WERI-Rb-1 (cell line): Measurements from ENCODE around the gene FOXD2.

Experiments used
- DNase-seq: peaks from one replicate; pipeline ENCODE4 v3.0.0-alpha.2; 2020
- H3K27ac ChIP-seq: fragments of 250-450 bp; sonication (Bioruptor Pico); 2 replicates; pipeline ENCODE4 v1.5.1; 2020; ENCODE audit warnings: mild to moderate bottlenecking, moderate library complexity
- H3K27me3 ChIP-seq: fragments of 250-450 bp; sonication (Bioruptor Pico); 2 replicates; pipeline ENCODE4 v1.5.1; 2021; ENCODE audit warnings: mild to moderate bottlenecking, low read depth, moderate library complexity; ENCODE audit not compliant: insufficient read depth, severe bottlenecking
- H3K36me3 ChIP-seq: fragments of 250-450 bp; sonication (Bioruptor Pico); 2 replicates; pipeline ENCODE4 v1.5.1; 2020; ENCODE audit warnings: mild to moderate bottlenecking, moderate library complexity
- H3K4me3 ChIP-seq: 2 replicates; pipeline ENCODE4 v1.5.1; 2011; ENCODE audit warnings: low read depth, mild to moderate bottlenecking, control low read depth, low read length
- H3K9me3 ChIP-seq: fragments of 250-450 bp; sonication (Bioruptor Pico); 2 replicates; pipeline ENCODE4 v1.5.1; 2021; ENCODE audit warnings: mild to moderate bottlenecking, moderate library complexity; ENCODE audit not compliant: severe bottlenecking
- CTCF ChIP-seq: IDR thresholded peaks from 2 replicates; pipeline ENCODE4 v1.5.1; 2011; ENCODE audit warnings: low read depth, mild to moderate bottlenecking, control low read depth, inconsistent platforms, low read length

The FOXD2 gene

GRCh38 chr1:47403321-47403910 lies 34.4 kb upstream of the FOXD2 start:
- Histone ChIP-seq H3K27me3 (no peaks in the 10 kb centered on the region), H3K9me3 (no peaks in the 10 kb centered on the region), H3K27ac (no peak overlapping the region), H3K4me3 (no peak overlapping the region), H3K36me3 (no peaks in the 10 kb centered on the region)
- DNase-seq, result no peak
- no peak for TF ChIP-seq CTCF

GRCh38 chr1:47405697-47406096 lies 32.1 kb upstream of the FOXD2 start:
- H3K9me3 ChIP-seq, result no peaks in the 10 kb centered on the region
- no peaks in the 10 kb centered on the region for H3K27me3 ChIP-seq
- H3K27ac ChIP-seq, result no peak overlapping the region
- no peak overlapping the region for H3K4me3 ChIP-seq
- H3K36me3 ChIP-seq, result no peaks in the 10 kb centered on the region
- DNase-seq, result no peak
- no peak for TF ChIP-seq CTCF

GRCh38 chr1:47406966-47407365 lies 30.9 kb upstream of the FOXD2 start:
- no peak for TF ChIP-seq CTCF
- Histone ChIP-seq H3K9me3 (no peaks in the 10 kb centered on the region), H3K4me3 (no peak overlapping the region), H3K36me3 (no peaks in the 10 kb centered on the region), H3K27me3 (no peaks in the 10 kb centered on the region), H3K27ac (no peak overlapping the region)
- no peak for DNase-seq

GRCh38 chr1:47407481-47407880 lies 30.4 kb upstream of the FOXD2 start:
- Histone ChIP-seq H3K4me3 (no peak overlapping the region), H3K9me3 (no peaks in the 10 kb centered on the region), H3K36me3 (no peaks in the 10 kb centered on the region), H3K27ac (no peak overlapping the region), H3K27me3 (no peaks in the 10 kb centered on the region)
- TF ChIP-seq CTCF, result no peak
- peak; percentile 56 for DNase-seq

GRCh38 chr1:47409311-47410067 lies 28.4 kb upstream of the FOXD2 start:
- Histone ChIP-seq H3K9me3 (no peaks in the 10 kb centered on the region), H3K27me3 (no peaks in the 10 kb centered on the region), H3K36me3 (no peaks in the 10 kb centered on the region), H3K4me3 (no peak overlapping the region), H3K27ac (no peak overlapping the region)
- DNase-seq, result no peak
- TF ChIP-seq CTCF, result no peak
